ENCODE results near the gene PNPLA7.

Gene PNPLA7

DNA sequence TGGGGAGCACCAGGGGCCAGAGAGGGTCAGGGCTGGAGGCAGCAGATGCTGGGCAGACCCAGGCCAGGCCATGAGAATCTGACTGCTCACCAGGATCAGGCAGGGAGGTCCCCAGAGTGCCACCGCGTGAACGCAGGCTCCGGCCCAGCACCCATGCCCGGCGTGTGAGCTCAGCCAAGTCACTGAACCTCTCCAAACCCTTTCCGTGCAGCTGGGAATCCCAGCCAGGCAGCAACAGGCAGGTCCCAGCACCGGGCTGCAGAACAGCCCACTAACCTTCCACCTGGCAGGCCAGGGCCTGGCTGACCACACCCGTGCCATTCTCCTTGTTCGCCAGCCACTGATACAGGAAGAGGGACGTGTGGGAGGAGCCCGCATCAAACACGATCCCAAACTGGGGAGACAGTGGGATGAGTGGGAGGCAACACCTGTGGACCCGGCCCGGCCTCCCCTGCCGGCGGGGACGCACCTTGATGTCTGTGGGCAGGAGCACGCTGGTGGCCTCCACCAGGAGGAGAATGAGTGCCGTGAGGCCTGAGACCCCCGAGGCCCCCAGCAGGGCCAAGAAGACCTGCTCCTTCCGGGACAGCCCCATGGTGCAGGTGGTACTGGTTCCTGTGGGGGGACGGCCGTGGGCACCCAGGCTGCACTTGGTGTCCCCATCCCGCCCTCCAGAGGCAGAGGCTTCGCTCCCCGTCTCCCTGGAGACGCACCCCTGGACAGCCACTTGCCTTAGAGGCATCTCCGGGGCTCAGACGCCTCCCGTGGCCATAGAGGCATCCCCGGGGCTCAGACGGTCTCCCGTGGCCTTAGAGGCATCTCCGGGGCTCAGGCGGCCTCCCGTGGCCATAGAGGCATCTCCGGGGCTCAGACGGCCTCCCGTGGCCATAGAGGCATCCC lies 112.3 kb downstream of the PNPLA7 start:
- DNase-seq (ENCODE audit: low read depth in 2 of 2, low spot score in 1 of 2), result no peak

GRCh38 chr9:137436761-137437600 lies 113.2 kb downstream of the PNPLA7 start:
- DNase-seq (ENCODE audit: low read depth in 2 of 2, low spot score in 1 of 2), result no peak

DNA sequence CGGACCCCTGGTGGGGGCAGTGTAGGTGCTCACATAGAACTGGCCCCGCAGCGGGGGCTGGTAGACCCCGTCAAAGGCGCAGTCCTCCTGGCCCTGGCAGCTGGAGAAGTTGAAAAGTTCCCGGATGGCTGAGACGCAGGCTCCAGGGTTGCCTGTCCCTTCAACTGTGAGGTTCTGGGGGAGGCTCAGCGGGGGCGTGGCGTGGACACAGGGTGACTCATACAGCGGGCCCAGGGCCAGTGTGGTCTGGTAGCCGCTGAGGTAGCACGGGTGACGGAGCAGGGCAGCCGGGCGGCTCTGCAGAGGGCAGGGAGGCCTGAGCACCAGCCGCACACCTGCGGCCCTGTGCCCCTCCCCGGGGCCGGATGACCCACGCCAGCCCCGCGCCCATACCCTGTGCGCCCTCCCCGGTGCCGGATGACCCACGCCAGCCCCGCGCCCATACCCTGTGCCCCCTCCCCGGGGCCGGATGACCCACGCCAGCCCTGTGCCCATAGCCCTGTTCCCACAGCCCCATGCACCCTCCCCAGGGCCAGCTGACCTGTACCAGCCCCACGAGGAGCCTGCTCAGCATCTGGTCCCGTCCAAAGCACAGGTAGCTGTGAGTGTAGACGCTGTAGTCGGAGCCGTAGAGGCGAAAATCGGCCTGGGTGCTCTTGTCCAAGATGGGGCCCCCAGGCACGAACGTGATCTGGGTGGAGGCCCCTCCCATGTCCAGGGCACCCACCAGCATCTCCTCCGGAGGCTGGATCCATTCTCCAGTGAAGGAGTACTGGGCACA lies 114.0 kb downstream of the PNPLA7 start:
- DNase-seq (ENCODE audit: low read depth in 2 of 2, low spot score in 1 of 2), result no peak

DNA sequence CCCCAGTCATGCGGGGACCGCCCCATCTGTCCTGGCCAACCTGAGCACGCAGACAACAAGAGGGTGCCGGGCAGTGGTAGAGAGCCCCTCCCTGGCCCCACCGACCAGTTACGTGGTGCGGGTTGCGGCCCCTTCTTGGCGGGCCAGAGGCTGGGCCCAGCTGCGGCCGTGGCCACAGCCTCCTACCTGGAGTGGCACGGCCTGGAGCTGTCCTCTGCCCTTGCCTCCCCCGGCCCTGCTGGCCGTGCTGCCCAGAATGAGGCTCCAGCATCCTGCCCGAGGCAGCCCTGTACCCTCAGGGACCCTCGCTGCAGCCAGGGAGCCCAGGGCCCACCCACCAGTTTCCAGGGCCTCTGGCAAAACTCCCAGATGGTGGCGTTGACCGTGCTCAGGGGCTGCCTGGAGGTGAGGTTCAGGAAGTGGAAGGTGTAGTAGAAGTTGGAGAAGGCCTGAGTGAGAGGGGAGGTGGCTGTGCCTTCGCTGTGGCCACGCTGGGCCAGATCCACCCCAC lies 114.8 kb downstream of the PNPLA7 start:
- no peak for DNase-seq (ENCODE audit: low read depth in 2 of 2, low spot score in 1 of 2)

- DNase-seq (ENCODE audit: low read depth in 2 of 2, low spot score in 1 of 2), result no peak
Measured at GRCh38 chr9:137434498-137435380, 115.5 kb downstream of the PNPLA7 start.

DNA sequence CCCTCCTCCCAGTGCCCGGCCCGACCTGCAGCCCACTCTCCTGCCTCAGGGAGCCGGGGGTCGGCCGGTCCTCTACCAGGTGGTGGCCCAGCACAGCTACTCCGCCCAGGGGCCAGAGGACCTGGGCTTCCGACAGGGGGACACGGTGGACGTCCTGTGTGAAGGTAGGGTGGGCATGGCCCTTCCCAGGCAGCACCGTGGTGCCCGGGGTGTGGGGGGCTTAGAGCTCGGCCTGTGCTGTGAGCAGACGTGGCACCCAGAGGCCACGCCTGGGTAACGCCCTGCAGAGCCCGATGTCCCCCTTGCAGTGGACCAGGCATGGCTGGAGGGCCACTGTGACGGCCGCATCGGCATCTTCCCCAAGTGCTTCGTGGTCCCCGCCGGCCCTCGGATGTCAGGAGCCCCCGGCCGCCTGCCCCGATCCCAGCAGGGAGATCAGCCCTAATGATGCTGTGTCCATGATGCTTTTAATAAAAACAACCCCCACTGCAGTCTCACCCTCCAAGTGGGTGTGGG lies 116.2 kb downstream of the PNPLA7 start:
- DNase-seq (ENCODE audit: low read depth in 2 of 2, low spot score in 1 of 2), result no peak

DNA sequence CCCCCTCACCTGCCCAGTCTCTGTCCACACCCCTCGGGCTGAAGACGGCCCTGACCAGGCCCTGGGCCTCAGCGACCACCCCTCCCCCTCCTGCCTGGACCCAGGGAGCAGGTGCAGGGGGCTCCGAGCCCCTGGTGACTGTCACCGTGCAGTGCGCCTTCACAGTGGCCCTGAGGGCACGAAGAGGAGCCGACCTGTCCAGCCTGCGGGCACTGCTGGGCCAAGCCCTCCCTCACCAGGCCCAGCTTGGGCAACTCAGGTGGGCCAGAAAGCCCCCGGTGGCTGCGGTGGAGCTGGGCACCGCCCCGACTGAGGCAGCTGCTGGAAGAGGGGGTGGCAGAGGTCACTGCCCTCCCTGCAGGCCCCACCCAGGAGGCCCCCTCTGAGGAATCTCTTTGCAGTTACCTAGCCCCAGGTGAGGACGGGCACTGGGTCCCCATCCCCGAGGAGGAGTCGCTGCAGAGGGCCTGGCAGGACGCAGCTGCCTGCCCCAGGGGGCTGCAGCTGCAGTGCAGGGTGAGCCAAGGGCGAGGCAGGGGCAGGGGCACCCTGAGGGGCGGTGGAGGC lies 116.8 kb downstream of the PNPLA7 start:
- DNase-seq (ENCODE audit: low read depth in 2 of 2, low spot score in 1 of 2), result no peak

DNA sequence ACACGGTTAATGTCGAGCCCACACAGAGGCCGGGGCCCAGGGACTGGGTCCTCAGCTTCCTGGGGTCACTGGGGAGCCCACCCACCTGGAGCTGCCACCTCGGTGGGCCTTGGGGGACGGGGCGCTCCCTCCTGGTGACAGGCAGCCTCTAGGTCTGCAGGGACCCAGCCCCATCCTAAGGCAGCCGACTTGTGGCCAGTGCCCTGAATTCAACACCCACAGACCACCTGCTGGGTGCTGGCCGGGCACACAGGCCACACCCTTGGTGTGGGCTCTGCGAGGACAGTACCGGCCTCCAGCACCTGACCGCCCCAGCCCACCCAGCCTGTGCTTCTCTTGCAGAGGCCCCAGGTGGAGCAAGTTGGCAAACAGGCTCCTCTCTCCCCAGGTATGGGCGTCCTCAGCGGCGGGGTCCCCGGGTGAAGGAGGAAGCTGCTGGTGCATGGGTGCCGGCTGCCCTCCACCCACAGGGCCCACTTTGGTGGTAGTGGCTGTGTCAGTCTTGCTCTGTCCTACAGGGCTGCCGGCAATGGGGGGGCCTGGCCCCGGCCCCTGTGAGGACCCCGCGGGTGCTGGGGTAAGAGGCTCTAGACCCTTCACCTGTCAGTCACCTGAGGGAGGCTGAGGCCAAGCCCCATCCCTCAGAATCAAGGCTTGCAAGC lies 117.4 kb downstream of the PNPLA7 start:
- no peak for DNase-seq (ENCODE audit: low read depth in 2 of 2, low spot score in 1 of 2)

DNA sequence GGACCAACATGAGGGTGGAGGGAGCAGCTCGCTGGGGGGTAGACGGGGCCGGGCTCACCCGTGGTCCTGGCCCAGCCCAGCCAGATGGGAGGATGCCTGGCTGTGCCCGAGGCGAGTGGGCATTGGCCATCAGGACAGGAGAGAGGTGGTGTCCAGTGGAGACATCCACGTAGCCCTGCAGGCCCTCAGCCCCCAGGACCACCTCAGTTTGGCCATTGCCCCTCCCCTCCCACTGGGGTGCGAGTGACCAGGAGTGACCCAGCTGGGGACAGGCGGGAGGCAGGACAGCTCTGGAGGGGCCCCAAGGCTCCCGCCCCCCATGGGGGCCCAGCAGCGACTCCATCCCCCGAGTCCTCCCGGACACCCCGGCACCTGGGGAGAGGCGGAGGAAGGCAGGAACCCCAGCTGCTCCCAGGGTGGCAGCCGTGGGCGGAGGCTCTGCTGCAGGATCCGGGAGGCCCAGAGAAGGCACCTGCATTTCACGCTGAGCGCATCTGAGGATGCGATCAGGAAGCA lies 118.7 kb downstream of the PNPLA7 start:
- no peak for DNase-seq (ENCODE audit: low read depth in 2 of 2, low spot score in 1 of 2)

DNA sequence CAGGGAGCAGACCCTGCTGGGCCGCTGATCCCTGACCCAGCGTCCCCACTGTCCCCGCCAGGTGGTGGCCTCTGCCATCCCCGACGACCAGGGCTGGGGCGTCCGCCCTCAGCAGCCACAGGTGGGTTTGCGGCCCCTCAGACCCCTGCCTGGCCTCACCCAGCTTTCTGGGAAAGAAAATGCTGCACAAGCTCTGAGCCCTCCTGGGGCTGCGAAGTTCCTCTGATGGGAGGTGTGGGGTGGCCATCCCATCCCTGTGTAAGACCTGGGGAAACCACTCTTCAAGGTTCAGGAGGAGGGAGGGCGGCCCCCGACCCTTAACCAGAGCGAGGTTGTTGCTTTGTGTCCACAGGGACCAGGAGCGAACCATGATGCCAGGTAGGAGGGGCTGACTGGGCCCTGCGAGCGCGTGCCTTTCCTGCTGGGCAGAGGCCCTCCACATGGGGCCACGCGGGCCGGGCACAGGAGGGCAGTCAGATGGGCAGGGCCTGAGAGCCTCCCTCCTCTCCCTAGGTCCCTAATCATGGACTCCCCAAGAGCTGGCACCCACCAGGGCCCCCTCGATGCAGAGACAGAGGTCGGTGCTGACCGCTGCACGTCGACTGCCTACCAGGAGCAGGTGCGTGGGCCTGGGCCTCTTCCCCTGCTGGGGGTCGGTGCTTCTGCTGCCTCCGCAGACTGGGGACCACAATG lies 119.3 kb downstream of the PNPLA7 start:
- DNase-seq (ENCODE audit: low read depth in 2 of 2, low spot score in 1 of 2), result no peak

GRCh38 chr9:137429974-137430722 lies 120.1 kb downstream of the PNPLA7 start:
- no peak for DNase-seq (ENCODE audit: low read depth in 2 of 2, low spot score in 1 of 2)

DNA sequence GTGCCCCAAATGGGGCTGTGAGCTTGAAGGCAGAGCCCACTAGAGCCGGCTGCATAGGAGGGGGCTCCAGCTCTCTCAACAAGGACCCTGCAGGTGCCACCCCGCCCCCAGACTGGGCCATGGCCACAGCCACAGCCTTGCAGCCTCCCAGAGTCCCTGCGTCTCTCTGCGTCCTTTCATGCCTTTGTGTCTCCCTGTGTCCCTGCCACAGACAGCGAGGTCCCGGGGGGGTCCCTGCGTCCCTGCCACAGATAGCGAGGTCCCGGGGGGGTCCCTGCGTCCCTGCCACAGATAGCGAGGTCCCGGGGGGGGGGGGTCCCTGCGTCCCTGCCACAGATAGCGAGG lies 120.7 kb downstream of the PNPLA7 start:
- no peak for DNase-seq (ENCODE audit: low read depth in 2 of 2, low spot score in 1 of 2)

DNA sequence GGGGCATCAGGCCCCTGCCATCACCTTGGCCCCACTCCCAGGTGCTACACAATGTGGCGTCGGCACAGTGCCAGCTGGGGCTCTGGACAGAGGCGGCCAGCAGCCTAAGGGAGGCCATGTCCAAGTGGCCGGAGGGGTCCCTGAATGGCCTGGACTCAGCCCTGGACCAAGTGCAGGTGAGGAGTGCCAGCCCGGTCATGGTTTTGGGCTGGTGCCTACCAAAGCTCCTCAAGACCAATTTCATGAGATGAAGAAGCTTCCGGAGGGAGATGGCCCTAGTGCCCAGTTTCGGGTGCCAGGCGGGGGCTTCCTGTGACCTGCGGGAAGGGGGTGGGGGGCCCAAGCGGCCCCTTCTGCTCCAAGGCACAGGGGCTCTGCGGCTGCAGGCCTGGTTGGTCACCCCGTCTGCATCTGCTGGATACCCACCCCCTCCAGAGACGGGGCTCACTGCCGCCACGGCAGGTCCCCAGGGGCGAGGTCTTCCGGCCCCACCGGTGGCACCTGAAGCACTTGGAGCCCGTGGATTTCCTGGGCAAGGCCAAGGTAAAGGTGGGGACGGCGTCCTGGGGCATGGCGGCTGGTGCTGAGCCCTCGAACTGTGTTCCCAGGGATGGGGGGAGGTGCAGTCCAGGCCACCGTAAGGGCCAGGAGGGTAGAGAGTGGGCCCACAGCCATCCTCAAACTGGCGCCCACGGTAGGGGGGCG lies 121.2 kb downstream of the PNPLA7 start:
- DNase-seq (ENCODE audit: low read depth in 2 of 2, low spot score in 1 of 2), result no peak

GRCh38 chr9:137428311-137428630 lies 121.9 kb downstream of the PNPLA7 start:
- DNase-seq (ENCODE audit: low read depth in 2 of 2, low spot score in 1 of 2), result no peak

- DNase-seq (ENCODE audit: low read depth in 2 of 2, low spot score in 1 of 2), result no peak
Measured at GRCh38 chr9:137427454-137428310, 122.5 kb downstream of the PNPLA7 start.

GRCh38 chr9:137426018-137426681 lies 124.1 kb downstream of the PNPLA7 start:
- DNase-seq (ENCODE audit: low read depth in 2 of 2, low spot score in 1 of 2), result no peak
